Measurements from ENCODE around the gene FGF13.

FGF13 gene

GRCh38 chrX:138711399-138712347 is at the start of gene FGF13:
Gene FGF13, minus strand, starts transcription at chrX:138711717. Its CDS starts 714 bp downstream, at chrX:138711003.
- Mint-ChIP-seq H3K27ac (no peak within 1 kb of the TSS), H3K9me3 (no peaks in the 10 kb centered on the region), H3K4me3 (no peak within 1 kb of the TSS), H3K4me1 (ENCODE audit: low read depth) (no peaks in the 10 kb centered on the region), H3K27me3 (peaks cover 35% of the 10 kb centered on the region), H3K36me3 (ENCODE audit: low read depth) (no peaks in the 10 kb centered on the region)

DNA sequence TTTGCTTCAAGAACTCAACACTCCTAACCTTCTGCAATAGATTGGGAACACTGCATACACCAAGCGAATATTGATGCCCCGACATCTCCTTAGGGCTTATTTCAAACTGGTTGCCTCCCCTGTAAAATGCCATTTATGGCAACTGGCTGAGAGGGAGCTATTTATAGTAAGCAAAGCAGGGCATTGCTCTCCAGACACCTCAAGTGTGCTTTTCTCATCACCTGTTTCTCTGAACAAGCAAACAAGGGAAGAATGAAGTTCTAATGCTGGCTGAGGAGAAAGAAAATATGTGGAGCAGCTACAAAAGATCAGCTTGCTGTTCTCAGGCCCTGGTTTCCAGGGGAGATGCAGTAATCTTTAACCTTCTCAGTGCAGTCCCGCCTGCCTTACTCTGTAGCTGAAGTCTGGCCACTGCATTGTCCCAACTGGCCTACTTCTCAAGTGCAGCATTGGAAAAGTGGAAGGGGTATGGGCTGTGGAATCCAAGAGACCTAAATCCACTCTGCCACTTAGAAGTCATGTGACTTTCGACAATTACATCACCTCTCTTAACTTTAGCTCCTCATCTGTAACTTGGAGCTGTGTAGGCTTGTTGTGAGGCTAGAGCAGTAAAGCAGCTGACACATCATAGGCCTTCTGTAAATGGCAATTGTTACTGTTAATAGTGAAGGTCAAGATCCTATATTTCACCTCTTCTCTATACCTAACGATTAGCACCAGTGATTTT is 47.9 kb upstream of the FGF13 start:
- Mint-ChIP-seq H3K36me3 (ENCODE audit: low read depth) (no peaks in the 10 kb centered on the region), H3K27ac (no peak overlapping the region), H3K27me3 (no peaks in the 10 kb centered on the region), H3K9me3 (no peaks in the 10 kb centered on the region), H3K4me3 (no peak overlapping the region), H3K4me1 (ENCODE audit: low read depth) (no peaks in the 10 kb centered on the region)

DNA sequence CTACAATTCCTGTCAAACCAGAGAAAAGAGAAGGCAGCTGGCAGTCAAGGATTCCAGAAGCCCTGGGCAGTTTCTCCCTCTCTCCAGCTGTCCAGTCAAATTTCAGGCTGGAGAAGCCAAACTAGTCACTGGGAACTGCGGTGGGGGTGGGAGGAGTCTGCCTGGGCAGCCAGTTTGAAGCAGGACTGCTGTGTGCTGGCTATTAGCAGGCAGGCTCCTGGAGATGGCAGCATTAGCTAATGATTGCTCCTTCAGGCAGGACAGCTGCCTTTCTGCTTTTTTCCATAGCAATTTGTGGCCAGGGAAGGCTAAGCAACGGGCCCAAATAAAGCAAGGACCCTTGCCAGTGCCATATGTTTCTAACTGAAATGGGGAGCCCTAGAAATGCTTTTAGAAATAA is 44.7 kb upstream of the FGF13 start:
- Mint-ChIP-seq H3K4me3 (no peak overlapping the region), H3K9me3 (no peaks in the 10 kb centered on the region), H3K4me1 (ENCODE audit: low read depth) (no peaks in the 10 kb centered on the region), H3K27me3 (no peaks in the 10 kb centered on the region), H3K36me3 (ENCODE audit: low read depth) (no peaks in the 10 kb centered on the region), H3K27ac (no peak overlapping the region)

- no peaks in the 10 kb centered on the region for H3K9me3 Mint-ChIP-seq
- no peaks in the 10 kb centered on the region for H3K27me3 Mint-ChIP-seq
- no peaks in the 10 kb centered on the region for H3K36me3 Mint-ChIP-seq (ENCODE audit: low read depth)
- H3K27ac Mint-ChIP-seq, result no peak overlapping the region
- H3K4me1 Mint-ChIP-seq (ENCODE audit: low read depth), result no peaks in the 10 kb centered on the region
- H3K4me3 Mint-ChIP-seq, result no peak overlapping the region
Measured at GRCh38 chrX:138754861-138755260, 43.3 kb upstream of the FGF13 start.

GRCh38 chrX:138748480-138748879 is 37.0 kb upstream of the FGF13 start:
- Mint-ChIP-seq H3K4me1 (ENCODE audit: low read depth) (no peaks in the 10 kb centered on the region), H3K27ac (no peak overlapping the region), H3K36me3 (ENCODE audit: low read depth) (no peaks in the 10 kb centered on the region), H3K27me3 (no peaks in the 10 kb centered on the region), H3K9me3 (no peaks in the 10 kb centered on the region), H3K4me3 (no peak overlapping the region)

- H3K27ac Mint-ChIP-seq, result no peak overlapping the region
- no peaks in the 10 kb centered on the region for H3K36me3 Mint-ChIP-seq (ENCODE audit: low read depth)
- no peak overlapping the region for H3K4me3 Mint-ChIP-seq
- no peaks in the 10 kb centered on the region for H3K9me3 Mint-ChIP-seq
- no peaks in the 10 kb centered on the region for H3K27me3 Mint-ChIP-seq
- H3K4me1 Mint-ChIP-seq (ENCODE audit: low read depth), result no peaks in the 10 kb centered on the region
Measured at GRCh38 chrX:138745196-138745595, 33.7 kb upstream of the FGF13 start.

GRCh38 chrX:138742217-138742616 is 30.7 kb upstream of the FGF13 start:
- Mint-ChIP-seq H3K9me3 (no peaks in the 10 kb centered on the region), H3K27me3 (no peaks in the 10 kb centered on the region)

DNA sequence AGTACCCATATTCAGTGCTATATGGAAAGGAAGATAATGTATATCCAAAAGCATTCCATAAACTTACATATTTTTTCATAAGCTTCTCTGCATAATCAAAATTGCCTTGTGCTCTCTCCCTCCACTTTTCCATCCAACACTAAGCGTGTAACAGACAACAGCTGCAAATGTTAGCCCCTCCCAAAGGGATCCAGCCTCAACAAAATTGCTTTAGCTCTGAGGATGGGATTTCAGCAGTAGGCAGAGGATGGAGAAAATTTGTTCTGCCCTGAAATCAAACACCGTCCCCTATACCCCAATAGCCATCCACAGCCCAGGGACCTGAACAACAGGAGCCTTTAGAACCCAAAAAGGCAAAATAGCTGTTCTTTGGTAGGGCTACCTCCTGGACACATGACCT is 28.8 kb upstream of the FGF13 start:
- Mint-ChIP-seq H3K27ac (no peak overlapping the region), H3K4me3 (no peak overlapping the region), H3K36me3 (ENCODE audit: low read depth) (no peaks in the 10 kb centered on the region), H3K27me3 (no peaks in the 10 kb centered on the region), H3K9me3 (no peaks in the 10 kb centered on the region), H3K4me1 (ENCODE audit: low read depth) (no peaks in the 10 kb centered on the region)

More at GRCh38 chrX:138742217-138742616, 30.7 kb upstream of the FGF13 start:
- Mint-ChIP-seq H3K27ac (no peak overlapping the region), H3K36me3 (ENCODE audit: low read depth) (no peaks in the 10 kb centered on the region), H3K4me1 (ENCODE audit: low read depth) (no peaks in the 10 kb centered on the region), H3K4me3 (no peak overlapping the region)

- Mint-ChIP-seq H3K4me1 (ENCODE audit: low read depth) (no peaks in the 10 kb centered on the region), H3K36me3 (ENCODE audit: low read depth) (no peaks in the 10 kb centered on the region), H3K4me3 (no peak overlapping the region), H3K9me3 (no peaks in the 10 kb centered on the region), H3K27me3 (no peaks in the 10 kb centered on the region), H3K27ac (no peak overlapping the region)
Measured at GRCh38 chrX:138723301-138723700, 11.8 kb upstream of the FGF13 start.

DNA sequence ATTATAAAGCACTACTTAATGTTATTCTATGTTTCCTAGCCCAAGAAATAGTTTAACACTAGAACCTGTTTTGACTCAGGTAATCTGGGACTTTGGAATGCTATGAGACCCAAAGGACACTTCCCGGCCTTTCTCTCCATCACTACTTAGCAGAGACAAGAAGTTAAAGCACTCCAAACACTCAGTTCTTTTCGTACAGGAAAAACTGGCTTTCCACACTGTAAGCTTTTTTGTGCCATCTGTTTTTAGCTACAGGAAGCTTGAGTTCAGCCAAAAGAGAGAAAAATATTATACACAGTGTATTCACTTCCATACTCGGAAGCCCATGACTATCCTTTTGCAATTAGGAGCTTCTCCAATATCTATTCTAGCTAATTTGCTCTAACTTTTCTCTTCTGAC is 7.9 kb upstream of the FGF13 start:
- Mint-ChIP-seq H3K36me3 (ENCODE audit: low read depth) (no peaks in the 10 kb centered on the region), H3K27ac (no peak overlapping the region), H3K27me3 (no peaks in the 10 kb centered on the region), H3K4me1 (ENCODE audit: low read depth) (no peaks in the 10 kb centered on the region), H3K9me3 (no peaks in the 10 kb centered on the region), H3K4me3 (no peak overlapping the region)

GRCh38 chrX:138718941-138719340 is 7.4 kb upstream of the FGF13 start:
- H3K4me1 Mint-ChIP-seq (ENCODE audit: low read depth), result no peaks in the 10 kb centered on the region
- no peaks in the 10 kb centered on the region for H3K9me3 Mint-ChIP-seq
- H3K27ac Mint-ChIP-seq, result no peak overlapping the region
- peaks cover under 1% of the 10 kb centered on the region for H3K27me3 Mint-ChIP-seq
- no peak overlapping the region for H3K4me3 Mint-ChIP-seq
- no peaks in the 10 kb centered on the region for H3K36me3 Mint-ChIP-seq (ENCODE audit: low read depth)

- H3K4me3 Mint-ChIP-seq, result no peak overlapping the region
- no peak overlapping the region for H3K27ac Mint-ChIP-seq
- no peaks in the 10 kb centered on the region for H3K4me1 Mint-ChIP-seq (ENCODE audit: low read depth)
- H3K36me3 Mint-ChIP-seq (ENCODE audit: low read depth), result no peaks in the 10 kb centered on the region
- H3K27me3 Mint-ChIP-seq, result peaks cover 35% of the 10 kb centered on the region
- H3K9me3 Mint-ChIP-seq, result no peaks in the 10 kb centered on the region
Measured at GRCh38 chrX:138710866-138711341, 613 bp downstream of the FGF13 start.

DNA sequence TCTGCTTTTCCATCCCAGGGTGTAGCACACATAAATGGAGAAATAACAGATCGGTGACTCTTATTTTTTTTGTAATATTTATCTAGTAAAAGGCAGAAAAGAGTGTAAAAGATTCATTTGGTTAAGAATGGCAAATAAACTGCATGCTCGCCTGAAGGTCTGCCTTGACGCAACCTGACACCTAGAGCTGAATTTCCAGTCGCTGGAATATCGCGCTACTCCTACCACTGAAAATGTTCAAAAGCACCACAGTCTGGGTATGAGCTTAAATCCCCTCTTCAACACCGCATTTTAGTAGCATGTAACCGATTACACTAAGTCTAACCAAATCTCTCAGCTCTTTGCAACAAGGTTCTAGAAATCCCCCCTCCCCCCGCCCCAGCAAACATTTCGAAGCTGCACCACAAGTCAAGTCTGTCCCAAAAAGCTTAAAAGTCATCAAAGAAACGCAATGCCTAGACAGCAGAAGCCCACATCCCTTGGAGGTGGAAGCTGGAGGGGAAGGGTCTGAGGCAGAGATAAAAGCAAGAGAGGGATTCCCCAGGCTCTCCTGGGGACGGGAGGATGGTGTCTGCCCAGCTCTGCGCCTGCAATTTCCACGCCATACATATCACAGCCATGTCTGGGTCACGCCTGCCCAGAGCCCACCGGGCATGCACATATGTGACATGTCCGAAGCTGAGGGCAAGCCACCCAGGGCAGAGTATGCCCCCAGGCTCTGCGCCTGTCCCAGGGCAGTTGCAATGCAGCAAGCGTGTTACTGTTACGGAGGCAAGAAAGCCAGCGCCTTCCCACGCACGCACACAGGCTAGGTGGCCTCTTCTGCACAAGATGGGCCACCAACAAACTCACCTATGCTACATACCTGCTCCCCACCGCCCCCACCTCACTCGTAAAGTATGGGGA is 1.4 kb downstream of the FGF13 start:
- H3K9me3 Mint-ChIP-seq, result no peaks in the 10 kb centered on the region
- H3K4me3 Mint-ChIP-seq, result no peak overlapping the region
- no peak overlapping the region for H3K27ac Mint-ChIP-seq
- no peaks in the 10 kb centered on the region for H3K4me1 Mint-ChIP-seq (ENCODE audit: low read depth)
- H3K36me3 Mint-ChIP-seq (ENCODE audit: low read depth), result no peaks in the 10 kb centered on the region
- H3K27me3 Mint-ChIP-seq, result peaks cover 35% of the 10 kb centered on the region

DNA sequence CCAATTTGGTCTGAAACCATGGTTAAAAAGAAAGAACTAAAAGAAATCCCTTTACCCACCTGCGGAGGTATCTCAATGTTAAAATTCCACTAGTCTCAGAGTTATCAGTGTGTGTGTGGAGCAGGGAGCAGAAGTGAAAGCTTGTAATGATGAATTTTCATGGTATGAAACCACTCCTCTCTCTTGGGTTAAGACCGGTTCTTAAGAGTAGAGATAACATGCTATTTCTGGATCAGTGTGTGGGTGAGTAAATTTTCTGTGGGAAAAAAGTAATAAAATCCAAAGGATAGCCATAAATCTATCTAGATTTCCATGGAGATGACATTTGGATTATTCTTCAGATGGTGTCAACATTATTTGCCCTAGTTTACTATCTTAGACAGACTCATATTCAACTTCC is 3.2 kb downstream of the FGF13 start:
- H3K4me3 Mint-ChIP-seq, result no peak overlapping the region
- H3K27ac Mint-ChIP-seq, result no peak overlapping the region
- no peaks in the 10 kb centered on the region for H3K9me3 Mint-ChIP-seq
- no peaks in the 10 kb centered on the region for H3K4me1 Mint-ChIP-seq (ENCODE audit: low read depth)
- H3K27me3 Mint-ChIP-seq, result peaks cover 28% of the 10 kb centered on the region
- H3K36me3 Mint-ChIP-seq (ENCODE audit: low read depth), result no peaks in the 10 kb centered on the region

Measured in stimulated activated naive CD8-positive, alpha-beta T cell treated with anti-CD3 and anti-CD28 coated beads, Interleukin-15, Interleukin-2, amounts not matched to agents 100 ng/mL and 50 ng/mL, for 24 hours (primary cell).